Naive B cell (primary cell): Measurements from ENCODE around the gene CDC5L. TPM values are rescaled to one million over a fixed set of nuclear protein-coding genes. Genes with fewer than 3 reads are reported as not detected.

Experiments used
- ATAC-seq, 2 donors: fragments of 150-1000 bp; cut with Tn5 transposase; 2 replicates each; pipeline ENCODE4 v1.10.0; 2021; ENCODE audit warnings: low read depth in 2 of 2, mild to moderate bottlenecking in 2 of 2, moderate library complexity in 2 of 2
- DNase-seq: peaks from one replicate; pipeline ENCODE4 v3.0.0; 2022
- H3K27ac Mint-ChIP-seq, 6 donors: one replicate each; pipeline ENCODE4 v1.8.0; 2020 to 2022; ENCODE audit warnings: mild to moderate bottlenecking in 6 of 6, mixed read lengths in 6 of 6, moderate library complexity in 5 of 6, inconsistent platforms in 2 of 6
- H3K27me3 Mint-ChIP-seq, 3 donors: one replicate each; pipeline ENCODE4 v1.8.0; 2021 to 2022; ENCODE audit warnings: mixed read lengths in 3 of 3, mild to moderate bottlenecking in 1 of 3
- H3K36me3 Mint-ChIP-seq, 2 donors: one replicate each; pipeline ENCODE4 v1.8.0; 2020 to 2022; ENCODE audit warnings: mixed read lengths in 2 of 2, inconsistent platforms in 1 of 2, mild to moderate bottlenecking in 1 of 2
- H3K4me1 Mint-ChIP-seq, 3 donors: one replicate each; pipeline ENCODE4 v1.8.0; 2020 to 2022; ENCODE audit warnings: mixed read lengths in 3 of 3, inconsistent platforms in 1 of 3, mild to moderate bottlenecking in 1 of 3, moderate library complexity in 1 of 3
- H3K4me3 Mint-ChIP-seq, 8 donors: one replicate each; pipeline ENCODE4 v1.8.0; 2020 to 2022; ENCODE audit warnings: mild to moderate bottlenecking in 8 of 8, mixed read lengths in 8 of 8, moderate library complexity in 8 of 8, inconsistent platforms in 2 of 8
- H3K9me3 Mint-ChIP-seq, 7 donors: one replicate each; pipeline ENCODE4 v1.8.0; 2020 to 2022; ENCODE audit warnings: mixed read lengths in 7 of 7, mild to moderate bottlenecking in 5 of 7, inconsistent platforms in 2 of 7, moderate library complexity in 1 of 7
- polyA plus RNA-seq, 6 donors: library from polyadenylated mRNA; unstranded; fragments of 300-500 nt; fragmentation: Illumina TruSeq; gene quantifications; one replicate each; pipeline ENCODE4 v1.2.3, GENCODE V29; 2021; ENCODE audit warnings: low read depth in 6 of 6

The CDC5L gene
- polyA plus RNA-seq, 6 donors from 2014 or later, result 7.8 to 20.8 (median 17.0) TPM

GRCh38 chr6:44453146-44453545 is 65.6 kb downstream of the CDC5L start:
- DNase-seq (no peak), ATAC-seq (no peak)
- H3K27ac Mint-ChIP-seq, result no peak overlapping the region
- no peaks in the 10 kb centered on the region for H3K4me1 Mint-ChIP-seq
- H3K4me3 Mint-ChIP-seq, result no peak overlapping the region
- H3K9me3 Mint-ChIP-seq, result no peaks in the 10 kb centered on the region
- H3K27me3 Mint-ChIP-seq, result peaks cover 0 to 11% (median 0%) of the 10 kb centered on the region in 3 donors
- H3K36me3 Mint-ChIP-seq, result peaks cover 4 to 5% of the 10 kb centered on the region in 2 donors

GRCh38 chr6:44454198-44454597 is 66.7 kb downstream of the CDC5L start:
- ATAC-seq, result no peak
- DNase-seq, result no peak
- H3K9me3 Mint-ChIP-seq, result no peaks in the 10 kb centered on the region
- no peak overlapping the region for H3K4me3 Mint-ChIP-seq
- H3K27me3 Mint-ChIP-seq, result peaks cover 0 to 12% (median 0%) of the 10 kb centered on the region in 3 donors
- no peaks in the 10 kb centered on the region for H3K36me3 Mint-ChIP-seq
- no peaks in the 10 kb centered on the region for H3K4me1 Mint-ChIP-seq
- H3K27ac Mint-ChIP-seq, result peak overlapping the region in 2 of 6 donors; percentile 21 to 44

- peak overlapping the region in 2 of 6 donors; percentile 57 to 59 for H3K27ac Mint-ChIP-seq
- peak; percentile 33 to 46 for ATAC-seq
- H3K27me3 Mint-ChIP-seq, result peaks cover 0 to 12% (median 0%) of the 10 kb centered on the region in 3 donors
- no peaks in the 10 kb centered on the region for H3K36me3 Mint-ChIP-seq
- H3K9me3 Mint-ChIP-seq, result no peaks in the 10 kb centered on the region
- no peak overlapping the region for H3K4me3 Mint-ChIP-seq
- DNase-seq, result peak; percentile 31
- no peaks in the 10 kb centered on the region for H3K4me1 Mint-ChIP-seq
Measured at GRCh38 chr6:44456070-44456965, 68.8 kb downstream of the CDC5L start.

GRCh38 chr6:44456966-44457292 is 69.4 kb downstream of the CDC5L start:
- Mint-ChIP-seq H3K27ac (no peak overlapping the region), H3K4me3 (no peak overlapping the region), H3K36me3 (no peaks in the 10 kb centered on the region), H3K4me1 (no peaks in the 10 kb centered on the region), H3K27me3 (peaks cover 0 to 12% (median 0%) of the 10 kb centered on the region in 3 donors), H3K9me3 (no peaks in the 10 kb centered on the region)
- ATAC-seq, result no peak
- no peak for DNase-seq

GRCh38 chr6:44457596-44457995 is 70.1 kb downstream of the CDC5L start:
- Mint-ChIP-seq H3K36me3 (no peaks in the 10 kb centered on the region), H3K27me3 (peaks cover 0 to 16% (median 3%) of the 10 kb centered on the region in 3 donors), H3K27ac (no peak overlapping the region), H3K9me3 (no peaks in the 10 kb centered on the region), H3K4me3 (no peak overlapping the region), H3K4me1 (no peaks in the 10 kb centered on the region)
- no peak for ATAC-seq
- no peak for DNase-seq

GRCh38 chr6:44458551-44458950 is 71.0 kb downstream of the CDC5L start:
- Mint-ChIP-seq H3K4me1 (no peaks in the 10 kb centered on the region), H3K27ac (peak overlapping the region in 1 of 6 donors; percentile 30), H3K27me3 (peaks cover 0 to 18% (median 4%) of the 10 kb centered on the region in 3 donors), H3K36me3 (no peaks in the 10 kb centered on the region), H3K9me3 (no peaks in the 10 kb centered on the region), H3K4me3 (no peak overlapping the region)
- ATAC-seq (no peak), DNase-seq (no peak)

- ATAC-seq (no peak), DNase-seq (no peak)
- Mint-ChIP-seq H3K4me1 (no peaks in the 10 kb centered on the region), H3K27ac (peak overlapping the region in 1 of 6 donors; percentile 83), H3K27me3 (peaks cover 0 to 20% (median 9%) of the 10 kb centered on the region in 3 donors), H3K4me3 (no peak overlapping the region), H3K36me3 (no peaks in the 10 kb centered on the region), H3K9me3 (no peaks in the 10 kb centered on the region)
Measured at GRCh38 chr6:44462335-44462734, 74.8 kb downstream of the CDC5L start.

GRCh38 chr6:44462797-44463727 is 75.6 kb downstream of the CDC5L start:
- DNase-seq (no peak), ATAC-seq (no peak)
- peak overlapping the region in 1 of 6 donors; percentile 83 for H3K27ac Mint-ChIP-seq
- no peaks in the 10 kb centered on the region for H3K4me1 Mint-ChIP-seq
- H3K4me3 Mint-ChIP-seq, result peak overlapping the region in 1 of 8 donors; percentile 8
- no peaks in the 10 kb centered on the region for H3K36me3 Mint-ChIP-seq
- peaks cover 0 to 19% (median 9%) of the 10 kb centered on the region in 3 donors for H3K27me3 Mint-ChIP-seq
- H3K9me3 Mint-ChIP-seq, result no peaks in the 10 kb centered on the region

- DNase-seq (no peak), ATAC-seq (no peak)
- H3K4me1 Mint-ChIP-seq, result no peaks in the 10 kb centered on the region
- H3K27me3 Mint-ChIP-seq, result peaks cover 0 to 19% (median 9%) of the 10 kb centered on the region in 3 donors
- no peak overlapping the region for H3K4me3 Mint-ChIP-seq
- H3K9me3 Mint-ChIP-seq, result no peaks in the 10 kb centered on the region
- no peaks in the 10 kb centered on the region for H3K36me3 Mint-ChIP-seq
- no peak overlapping the region for H3K27ac Mint-ChIP-seq
Measured at GRCh38 chr6:44463728-44464450, 76.4 kb downstream of the CDC5L start.

- Mint-ChIP-seq H3K36me3 (no peaks in the 10 kb centered on the region), H3K4me1 (no peaks in the 10 kb centered on the region), H3K27me3 (peaks cover 0 to 19% (median 9%) of the 10 kb centered on the region in 3 donors), H3K27ac (no peak overlapping the region), H3K9me3 (no peaks in the 10 kb centered on the region), H3K4me3 (no peak overlapping the region)
- ATAC-seq (no peak), DNase-seq (no peak)
Measured at GRCh38 chr6:44464527-44465310, 77.2 kb downstream of the CDC5L start.

GRCh38 chr6:44466955-44467354 is 79.4 kb downstream of the CDC5L start:
- no peak overlapping the region for H3K4me3 Mint-ChIP-seq
- no peak overlapping the region for H3K27ac Mint-ChIP-seq
- no peaks in the 10 kb centered on the region for H3K4me1 Mint-ChIP-seq
- no peak for ATAC-seq
- peaks cover 0 to 19% (median 13%) of the 10 kb centered on the region in 3 donors for H3K27me3 Mint-ChIP-seq
- no peaks in the 10 kb centered on the region for H3K36me3 Mint-ChIP-seq
- H3K9me3 Mint-ChIP-seq, result no peaks in the 10 kb centered on the region
- no peak for DNase-seq

GRCh38 chr6:44468835-44469234 is 81.3 kb downstream of the CDC5L start:
- no peaks in the 10 kb centered on the region for H3K9me3 Mint-ChIP-seq
- ATAC-seq (no peak), DNase-seq (no peak)
- H3K4me3 Mint-ChIP-seq, result no peak overlapping the region
- no peaks in the 10 kb centered on the region for H3K36me3 Mint-ChIP-seq
- H3K27me3 Mint-ChIP-seq, result peaks cover 0 to 14% (median 9%) of the 10 kb centered on the region in 3 donors
- H3K4me1 Mint-ChIP-seq, result no peaks in the 10 kb centered on the region
- H3K27ac Mint-ChIP-seq, result no peak overlapping the region
